CD4-positive, alpha-beta T cell (primary cell): ENCODE measurements around the gene OR51B4. TPM values are rescaled to one million over a fixed set of nuclear protein-coding genes. Genes with fewer than 3 reads are reported as not detected.
"Not testable (repeated sequence)": the region's sequence is repeated elsewhere in the genome, so short reads cannot be mapped to it uniquely, and the experiment has no call there.

ENCODE experiments used
- ATAC-seq: fragments of 200-7000 bp; cut with Tn5 transposase; one replicate; pipeline ENCODE4 v1.10.0; 2022; ENCODE audit warnings: mild to moderate bottlenecking; ENCODE audit not compliant: poor library complexity
- CTCF ChIA-PET: fragments of 350-600 bp; sonication (Branson Sonifier 250); formaldehyde crosslinking; loops from one replicate; lab custom pipeline; 2021; ENCODE audit warnings: antibody characterized with exemption, inconsistent platforms; lab: Charles Lee
- POLR2A ChIA-PET: fragments of 350-600 bp; sonication (Branson Sonifier 250); formaldehyde crosslinking; loops from one replicate; lab custom pipeline; 2021; ENCODE audit warnings: antibody characterized with exemption, inconsistent platforms; lab: Charles Lee
- DNase-seq, 14 experiments: peaks; one replicate each; pipeline ENCODE4 v3.0.0-alpha.2; 2013 to 2020; ENCODE audit warnings: mixed read lengths in 2 of 14
- H3K27ac ChIP-seq, 2 donors: one replicate each; pipeline versions ENCODE4 v1.5.1 to v1.7.0; 2013; ENCODE audit warnings: low read length in 2 of 2, low read depth in 1 of 2, mild to moderate bottlenecking in 1 of 2
- H3K27me3 ChIP-seq, 2 experiments: 1 replicate in 1 of 2; 2 replicates in 1 of 2; pipeline versions ENCODE4 v1.6.1 to v1.7.0; 2013; ENCODE audit warnings: low read length in 2 of 2, control low read depth in 1 of 2, mild to moderate bottlenecking in 1 of 2, moderate library complexity in 1 of 2; ENCODE audit not compliant: insufficient read depth in 2 of 2, control insufficient read depth in 1 of 2
- H3K36me3 ChIP-seq: one replicate; pipeline ENCODE4 v1.6.1; 2013; ENCODE audit warnings: low read length, control low read depth; ENCODE audit not compliant: insufficient read depth
- H3K4me1 ChIP-seq: one replicate; pipeline ENCODE4 v1.6.1; 2013; ENCODE audit warnings: low read length, control low read depth; ENCODE audit not compliant: insufficient read depth
- H3K4me3 ChIP-seq: one replicate; pipeline ENCODE4 v1.5.1; 2013; ENCODE audit warnings: mild to moderate bottlenecking, low read length, moderate library complexity
- H3K9me3 ChIP-seq, 2 experiments: 1 replicate in 1 of 2; 2 replicates in 1 of 2; pipeline versions ENCODE4 v1.6.1 to v1.7.0; 2013; ENCODE audit warnings: low read length in 2 of 2, mild to moderate bottlenecking in 2 of 2, control low read depth in 1 of 2, moderate library complexity in 1 of 2; ENCODE audit not compliant: control insufficient read depth in 1 of 2, insufficient read depth in 1 of 2
- H3K27ac Mint-ChIP-seq: one replicate; pipeline ENCODE4 v1.8.0; 2020; ENCODE audit warnings: mixed read lengths
- H3K27me3 Mint-ChIP-seq: one replicate; pipeline ENCODE4 v1.8.0; 2021; ENCODE audit warnings: mixed read lengths
- H3K36me3 Mint-ChIP-seq: one replicate; pipeline ENCODE4 v1.8.0; 2021; ENCODE audit warnings: low read depth, mixed read lengths
- H3K4me1 Mint-ChIP-seq: one replicate; pipeline ENCODE4 v1.8.0; 2021; ENCODE audit warnings: low read depth, mixed read lengths
- H3K4me3 Mint-ChIP-seq: one replicate; pipeline ENCODE4 v1.8.0; 2020; ENCODE audit warnings: mild to moderate bottlenecking, mixed read lengths
- H3K9me3 Mint-ChIP-seq: one replicate; pipeline ENCODE4 v1.8.0; 2020; ENCODE audit warnings: mixed read lengths
- intact Hi-C, 2 experiments: fragments of 100-400 bp; cut with DNase I in 1 of 2; cut with micrococcal nuclease in 1 of 2; formaldehyde crosslinking; loops; one replicate each; pipeline versions ENCODE4 v1.15.1 to v1.9.0; 2023 to 2025; cut with DNase I, micrococcal nuclease
- total RNA-seq, 174 experiments: library from RNA in 2 of 174; stranded (reverse) in 2 of 174; gene quantifications; one replicate each; pipeline ENCODE4 v1.2.3 and lab custom pipeline; 2021 to 2026
- TF ChIP-seq, protein P1 (sequence below): fragments of 200-600 bp; IDR thresholded peaks from one replicate; pipeline ENCODE4 v1.8.0; 2022; ENCODE audit warnings: antibody characterized with exemption, mild to moderate bottlenecking

The OR51B4 gene
- total RNA-seq, 2 experiments from 2014 or later, result not detected

DNA sequence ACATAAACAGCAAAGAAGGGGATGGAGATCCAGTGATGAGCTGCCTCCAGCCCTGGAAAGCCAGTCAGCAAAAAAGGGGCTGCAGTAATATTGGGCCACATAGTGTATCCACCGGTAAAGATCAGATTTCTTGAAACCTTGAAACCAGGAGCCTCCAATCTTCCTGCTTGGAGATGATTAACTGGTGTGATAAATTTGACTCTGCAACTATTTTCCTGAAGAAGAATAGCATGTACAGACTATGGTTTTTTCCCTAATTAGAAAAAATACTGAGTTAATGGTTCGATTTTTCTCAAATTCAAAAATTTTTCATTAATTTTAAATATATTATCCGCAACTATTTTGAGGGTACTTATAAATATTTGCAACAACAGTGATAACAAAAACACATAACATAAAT, 22.5 kb upstream of the OR51B4 start, which contains the start of gene OR51B2:
Gene OR51B2 (minus strand): TSS at position 101 of the 400 bp plus-strand sequence. CDS start 0 bp downstream, at position 101.
- Mint-ChIP-seq H3K9me3 (no peaks in the 10 kb centered on the region), H3K4me3 (no peak within 1 kb of the TSS), H3K27me3 (no peaks in the 10 kb centered on the region), H3K4me1 (no peaks in the 10 kb centered on the region), H3K27ac (no peak within 1 kb of the TSS), H3K36me3 (no peaks in the 10 kb centered on the region)
- CTCF ChIA-PET, result no interaction called here
- Histone ChIP-seq H3K36me3 (no peaks in the 10 kb centered on the region), H3K4me1 (no peaks in the 10 kb centered on the region), H3K27ac (no peak within 1 kb of the TSS), H3K27me3 (no peaks in the 10 kb centered on the region), H3K9me3 (no peaks in the 10 kb centered on the region), H3K4me3 (no peak within 1 kb of the TSS)
- ATAC-seq (no peak), DNase-seq (no peak)
- POLR2A ChIA-PET, result no interaction called here
- TF ChIP-seq, protein P1, sequence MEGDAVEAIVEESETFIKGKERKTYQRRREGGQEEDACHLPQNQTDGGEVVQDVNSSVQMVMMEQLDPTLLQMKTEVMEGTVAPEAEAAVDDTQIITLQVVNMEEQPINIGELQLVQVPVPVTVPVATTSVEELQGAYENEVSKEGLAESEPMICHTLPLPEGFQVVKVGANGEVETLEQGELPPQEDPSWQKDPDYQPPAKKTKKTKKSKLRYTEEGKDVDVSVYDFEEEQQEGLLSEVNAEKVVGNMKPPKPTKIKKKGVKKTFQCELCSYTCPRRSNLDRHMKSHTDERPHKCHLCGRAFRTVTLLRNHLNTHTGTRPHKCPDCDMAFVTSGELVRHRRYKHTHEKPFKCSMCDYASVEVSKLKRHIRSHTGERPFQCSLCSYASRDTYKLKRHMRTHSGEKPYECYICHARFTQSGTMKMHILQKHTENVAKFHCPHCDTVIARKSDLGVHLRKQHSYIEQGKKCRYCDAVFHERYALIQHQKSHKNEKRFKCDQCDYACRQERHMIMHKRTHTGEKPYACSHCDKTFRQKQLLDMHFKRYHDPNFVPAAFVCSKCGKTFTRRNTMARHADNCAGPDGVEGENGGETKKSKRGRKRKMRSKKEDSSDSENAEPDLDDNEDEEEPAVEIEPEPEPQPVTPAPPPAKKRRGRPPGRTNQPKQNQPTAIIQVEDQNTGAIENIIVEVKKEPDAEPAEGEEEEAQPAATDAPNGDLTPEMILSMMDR, result no peak
- intact Hi-C loops, result no loop called here

DNA sequence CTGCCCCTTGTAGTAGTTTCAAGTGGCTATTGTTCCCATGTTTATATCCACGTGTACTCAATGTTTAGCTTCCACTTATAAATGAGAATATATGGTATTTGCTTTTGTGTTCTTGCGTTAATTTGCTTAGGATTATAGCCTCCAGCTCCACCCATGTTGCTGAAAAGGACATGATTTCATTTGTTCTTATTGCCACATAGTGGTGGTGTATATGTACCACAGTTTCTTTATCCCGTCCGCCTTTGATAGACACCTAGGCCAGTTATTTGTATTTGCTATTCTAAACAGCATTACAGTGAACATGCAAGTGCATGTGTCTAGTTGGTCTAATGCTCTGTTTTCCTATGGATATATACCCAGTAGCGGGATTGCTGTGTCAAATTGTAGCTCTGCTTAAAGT, 15.5 kb upstream of the OR51B4 start:
- no peaks in the 10 kb centered on the region for H3K27me3 ChIP-seq
- H3K36me3 Mint-ChIP-seq, result no peaks in the 10 kb centered on the region
- no peak for ATAC-seq
- H3K27ac Mint-ChIP-seq, result no peak overlapping the region
- no peaks in the 10 kb centered on the region for H3K4me1 Mint-ChIP-seq
- intact Hi-C loops, result no loop called here
- H3K27ac ChIP-seq, result no peak overlapping the region
- POLR2A ChIA-PET, result no interaction called here
- H3K36me3 ChIP-seq, result no peaks in the 10 kb centered on the region
- no peak for DNase-seq
- H3K4me1 ChIP-seq, result no peaks in the 10 kb centered on the region
- no peaks in the 10 kb centered on the region for H3K9me3 Mint-ChIP-seq
- H3K4me3 Mint-ChIP-seq, result no peak overlapping the region
- CTCF ChIA-PET, result no interaction called here
- H3K4me3 ChIP-seq, result no peak overlapping the region
- no peaks in the 10 kb centered on the region for H3K9me3 ChIP-seq
- TF ChIP-seq, protein P1, result no peak
- peaks cover 3% of the 10 kb centered on the region for H3K27me3 Mint-ChIP-seq

DNA sequence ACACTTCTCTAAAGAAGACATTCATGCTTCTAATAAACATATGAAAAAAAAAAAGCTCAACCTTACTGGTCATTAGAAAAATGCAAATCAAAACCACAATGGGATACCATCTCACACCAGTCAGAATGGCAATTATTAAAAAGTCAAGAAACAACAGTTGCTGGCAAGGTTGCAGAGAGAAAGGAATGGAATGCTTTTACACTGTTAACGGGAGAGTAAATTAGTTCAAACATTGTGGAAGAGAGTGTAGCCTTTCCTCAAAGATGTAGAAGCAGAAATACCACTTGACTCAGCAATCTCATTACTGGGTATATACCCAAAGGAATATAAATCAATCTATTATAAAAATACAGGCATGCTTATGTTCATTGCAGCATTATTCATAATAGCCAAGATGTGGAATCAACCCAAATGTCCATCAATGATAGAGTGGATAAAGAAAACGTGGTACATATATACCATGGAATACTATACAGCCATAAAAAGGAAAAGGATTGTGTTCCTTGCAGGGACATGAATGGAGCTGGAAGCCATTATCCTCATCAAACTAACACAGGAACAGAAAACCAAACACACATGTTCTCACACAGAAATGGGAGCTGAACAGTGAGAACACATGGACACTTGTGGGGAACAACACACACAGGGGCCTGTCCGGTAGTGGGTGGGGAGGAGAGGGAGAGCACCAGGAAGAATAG, 11.7 kb upstream of the OR51B4 start:
- DNase-seq, H3K9me3 Mint-ChIP-seq, H3K36me3 Mint-ChIP-seq, H3K4me3 ChIP-seq, H3K27me3 Mint-ChIP-seq, H3K36me3 ChIP-seq, H3K4me1 Mint-ChIP-seq, CTCF ChIA-PET, H3K4me3 Mint-ChIP-seq, H3K9me3 ChIP-seq, ATAC-seq, H3K27ac Mint-ChIP-seq, intact Hi-C loops, H3K4me1 ChIP-seq, H3K27me3 ChIP-seq, POLR2A ChIA-PET, H3K27ac ChIP-seq: not testable (repeated sequence)

DNA sequence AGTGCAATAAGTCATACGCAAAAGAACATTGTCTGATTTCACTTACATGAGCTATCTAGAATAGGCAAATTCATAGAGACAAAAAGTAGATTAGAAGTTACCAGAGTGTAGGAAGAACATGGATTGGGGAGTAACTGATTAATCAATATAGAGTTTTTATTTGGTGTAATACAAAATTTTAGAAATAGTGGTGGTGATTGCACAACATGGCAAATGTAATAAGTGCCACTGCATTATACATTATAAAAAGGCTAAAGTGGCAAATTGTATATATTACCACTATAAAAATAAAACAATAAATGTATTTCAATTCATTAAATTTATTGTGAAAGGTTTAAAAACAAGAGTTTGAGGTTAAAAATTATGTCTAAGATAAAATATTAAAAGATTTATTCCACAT, 8.7 kb upstream of the OR51B4 start:
- H3K9me3 ChIP-seq, result no peaks in the 10 kb centered on the region
- ATAC-seq (no peak), DNase-seq (no peak)
- TF ChIP-seq, protein P1, result no peak
- no peaks in the 10 kb centered on the region for H3K4me1 ChIP-seq
- no peaks in the 10 kb centered on the region for H3K36me3 ChIP-seq
- Mint-ChIP-seq H3K27ac (no peak overlapping the region), H3K9me3 (no peaks in the 10 kb centered on the region), H3K36me3 (no peaks in the 10 kb centered on the region), H3K4me3 (no peak overlapping the region), H3K4me1 (no peaks in the 10 kb centered on the region), H3K27me3 (peaks cover 4% of the 10 kb centered on the region)
- H3K27me3 ChIP-seq, result no peaks in the 10 kb centered on the region
- intact Hi-C loops, result no loop called here
- CTCF ChIA-PET, result no interaction called here
- POLR2A ChIA-PET, result no interaction called here
- no peak overlapping the region for H3K27ac ChIP-seq
- no peak overlapping the region for H3K4me3 ChIP-seq
